ENCODE measurements around the gene ZDHHC13. TPM values are rescaled to one million over a fixed set of nuclear protein-coding genes. Genes with fewer than 3 reads are reported as not detected.

ZDHHC13 gene
- total and polyA plus RNA-seq, 2 of the 4 experiments (the other 2 are of a cell fraction) = 7.2 to 15.1 TPM

DNA sequence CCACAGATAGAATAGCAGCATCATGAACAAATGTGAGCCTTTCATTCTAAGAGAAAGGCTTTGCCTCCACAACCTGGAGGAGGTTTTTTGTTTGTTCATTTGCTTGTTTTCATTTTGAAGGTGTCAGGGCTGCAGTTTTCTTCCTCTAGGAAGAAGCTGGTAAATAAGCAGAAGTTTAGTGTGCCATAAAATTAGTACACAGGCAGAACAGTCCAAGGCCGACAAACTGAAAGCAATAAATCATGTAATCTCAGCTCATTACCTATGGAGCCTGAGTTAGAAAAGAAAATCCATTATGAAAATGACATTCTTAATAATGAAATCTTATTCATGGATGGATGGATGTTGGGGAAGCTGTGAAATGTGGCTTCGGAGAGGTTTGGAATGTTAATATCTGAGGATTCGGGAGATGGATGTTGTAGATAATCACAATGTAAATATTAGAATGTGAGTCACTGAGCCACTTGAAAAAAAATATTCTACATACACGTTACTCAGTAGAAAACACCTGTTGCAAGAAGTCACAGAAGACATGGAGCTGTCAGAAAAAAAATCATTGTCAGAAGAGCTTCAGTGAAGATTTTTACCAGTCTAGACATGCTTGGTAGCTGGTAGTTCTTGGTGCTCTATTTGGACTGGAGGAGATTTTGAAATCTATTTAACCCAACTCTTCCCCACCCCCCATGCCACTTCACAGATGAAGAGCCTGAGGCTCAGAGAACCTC is 15.0 kb upstream of the ZDHHC13 start:
- Histone ChIP-seq H3K27ac (ENCODE audit: insufficient read depth, low read length) (no peak overlapping the region), H2BK20ac (ENCODE audit: low read depth, low read length) (no peak overlapping the region), H2AFZ (replicated peaks; ENCODE audit: low read length, poor library complexity) (no peak overlapping the region), H3K14ac (replicated peaks; ENCODE audit: low read depth, low read length) (no peak overlapping the region), H3K4me2 (ENCODE audit: low read depth, low read length) (no peak overlapping the region), H3K9me1 (ENCODE audit: insufficient read depth, low read length) (no peaks in the 10 kb centered on the region), H3K36me3 (ENCODE audit: control insufficient read depth, insufficient read depth, low read length) (no peaks in the 10 kb centered on the region), H4K91ac (ENCODE audit: insufficient read depth, low read depth, low read length) (no peak overlapping the region), H4K8ac (ENCODE audit: low read depth in 2 of 2, low read length in 2 of 2) (no peak overlapping the region), H3K23ac (ENCODE audit: low read depth, low read length) (no peak overlapping the region), H3K18ac (ENCODE audit: low read depth, low read length) (no peak overlapping the region), H2BK5ac (ENCODE audit: low read depth, low read length, poor library complexity, severe bottlenecking) (no peak overlapping the region), H3K4ac (ENCODE audit: low read depth, low read length) (no peak overlapping the region), H3K56ac (ENCODE audit: extremely low read depth, insufficient read depth, low read length) (no peak overlapping the region), H3K9ac (ENCODE audit: low read depth, low read length) (no peak overlapping the region), H2AK5ac (ENCODE audit: low read depth, low read length) (no peak overlapping the region), H2BK120ac (ENCODE audit: low read depth, low read length) (no peak overlapping the region), H4K20me1 (ENCODE audit: insufficient read depth, low read length) (no peaks in the 10 kb centered on the region), H3K27me3 (ENCODE audit: control insufficient read depth, insufficient read depth, low read length) (peaks cover 16% of the 10 kb centered on the region), H2BK15ac (ENCODE audit: low read depth, low read length) (no peak overlapping the region), H2AK9ac (replicated peaks; ENCODE audit: low read depth, low read length, poor library complexity) (no peak overlapping the region), H3K9me3 (ENCODE audit: control insufficient read depth, insufficient read depth, low read length) (no peaks in the 10 kb centered on the region), H3K4me3 (ENCODE audit: insufficient read depth, low read depth, low read length) (no peak overlapping the region), H4K5ac (ENCODE audit: low read depth, low read length) (no peak overlapping the region), H3K79me1 (ENCODE audit: low read depth in 1 of 2, low read length in 2 of 2) (no peaks in the 10 kb centered on the region), H3K4me1 (ENCODE audit: control insufficient read depth, insufficient read depth, low read length) (no peaks in the 10 kb centered on the region)
- CTCF ChIA-PET = interaction anchor here (1.3 kb wide), 1 partner anchor 9 kb away, joined by 3 read pairs; no protein-coding TSS in a partner anchor
- ATAC-seq (ENCODE audit: low read depth) (no peak), DNase-seq (no peak)
- in situ Hi-C loops (cut with MboI; ENCODE audit: low sequenced_read_pairs) = no loop called here
- intact Hi-C loops (cut with micrococcal nuclease) = no loop called here
- dilution Hi-C loops (cut with HindIII; ENCODE audit: low sequenced_read_pairs, unreplicated experiment) = no loop called here
- TF ChIP-seq RCOR1 (IDR thresholded peaks at IDR 0.05; ENCODE audit: insufficient replicate concordance, low read length) (no peak), MXI1 (IDR thresholded peaks at IDR 0.05; ENCODE audit: borderline replicate concordance, low read depth, low read length) (no peak), MAFK (IDR thresholded peaks at IDR 0.05; ENCODE audit: low read depth, low read length) (no peak), POLR2A (IDR thresholded peaks at IDR 0.05; ENCODE audit: low read depth, low read length) (no peak), BHLHE40 (IDR thresholded peaks at IDR 0.05; ENCODE audit: low read depth, low read length) (no peak), FOS (IDR thresholded peaks at IDR 0.05; ENCODE audit: low read depth, low read length) (no peak), CEBPB (IDR thresholded peaks at IDR 0.05; ENCODE audit: low read depth, low read length) (no peak), RAD21 (IDR thresholded peaks at IDR 0.05; ENCODE audit: low read length) (no peak), RFX5 (IDR thresholded peaks at IDR 0.05; ENCODE audit: low read depth, low read length) (no peak), NFE2L2 (IDR thresholded peaks at IDR 0.05; ENCODE audit: low read depth, low read length) (no peak), CHD1 (IDR thresholded peaks at IDR 0.05; ENCODE audit: low read depth, low read length) (no peak), SMC3 (IDR thresholded peaks at IDR 0.05; ENCODE audit: low read depth, low read length) (no peak), MAZ (IDR thresholded peaks at IDR 0.05; ENCODE audit: borderline replicate concordance, low read depth, low read length) (no peak)
- TF ChIP-seq, protein P1, sequence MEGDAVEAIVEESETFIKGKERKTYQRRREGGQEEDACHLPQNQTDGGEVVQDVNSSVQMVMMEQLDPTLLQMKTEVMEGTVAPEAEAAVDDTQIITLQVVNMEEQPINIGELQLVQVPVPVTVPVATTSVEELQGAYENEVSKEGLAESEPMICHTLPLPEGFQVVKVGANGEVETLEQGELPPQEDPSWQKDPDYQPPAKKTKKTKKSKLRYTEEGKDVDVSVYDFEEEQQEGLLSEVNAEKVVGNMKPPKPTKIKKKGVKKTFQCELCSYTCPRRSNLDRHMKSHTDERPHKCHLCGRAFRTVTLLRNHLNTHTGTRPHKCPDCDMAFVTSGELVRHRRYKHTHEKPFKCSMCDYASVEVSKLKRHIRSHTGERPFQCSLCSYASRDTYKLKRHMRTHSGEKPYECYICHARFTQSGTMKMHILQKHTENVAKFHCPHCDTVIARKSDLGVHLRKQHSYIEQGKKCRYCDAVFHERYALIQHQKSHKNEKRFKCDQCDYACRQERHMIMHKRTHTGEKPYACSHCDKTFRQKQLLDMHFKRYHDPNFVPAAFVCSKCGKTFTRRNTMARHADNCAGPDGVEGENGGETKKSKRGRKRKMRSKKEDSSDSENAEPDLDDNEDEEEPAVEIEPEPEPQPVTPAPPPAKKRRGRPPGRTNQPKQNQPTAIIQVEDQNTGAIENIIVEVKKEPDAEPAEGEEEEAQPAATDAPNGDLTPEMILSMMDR (conservative IDR thresholded peaks at IDR 0.05; ENCODE audit: low read depth, low read length) = no peak
- TF ChIP-seq, protein P2, sequence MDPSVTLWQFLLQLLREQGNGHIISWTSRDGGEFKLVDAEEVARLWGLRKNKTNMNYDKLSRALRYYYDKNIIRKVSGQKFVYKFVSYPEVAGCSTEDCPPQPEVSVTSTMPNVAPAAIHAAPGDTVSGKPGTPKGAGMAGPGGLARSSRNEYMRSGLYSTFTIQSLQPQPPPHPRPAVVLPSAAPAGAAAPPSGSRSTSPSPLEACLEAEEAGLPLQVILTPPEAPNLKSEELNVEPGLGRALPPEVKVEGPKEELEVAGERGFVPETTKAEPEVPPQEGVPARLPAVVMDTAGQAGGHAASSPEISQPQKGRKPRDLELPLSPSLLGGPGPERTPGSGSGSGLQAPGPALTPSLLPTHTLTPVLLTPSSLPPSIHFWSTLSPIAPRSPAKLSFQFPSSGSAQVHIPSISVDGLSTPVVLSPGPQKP (IDR thresholded peaks at IDR 0.05; ENCODE audit: borderline replicate concordance, low read depth, low read length) = no peak
- TF ChIP-seq, protein P3, sequence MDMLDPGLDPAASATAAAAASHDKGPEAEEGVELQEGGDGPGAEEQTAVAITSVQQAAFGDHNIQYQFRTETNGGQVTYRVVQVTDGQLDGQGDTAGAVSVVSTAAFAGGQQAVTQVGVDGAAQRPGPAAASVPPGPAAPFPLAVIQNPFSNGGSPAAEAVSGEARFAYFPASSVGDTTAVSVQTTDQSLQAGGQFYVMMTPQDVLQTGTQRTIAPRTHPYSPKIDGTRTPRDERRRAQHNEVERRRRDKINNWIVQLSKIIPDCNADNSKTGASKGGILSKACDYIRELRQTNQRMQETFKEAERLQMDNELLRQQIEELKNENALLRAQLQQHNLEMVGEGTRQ (IDR thresholded peaks at IDR 0.05; ENCODE audit: low read depth, low read length) = no peak
- POLR2A ChIA-PET (ENCODE audit: unreplicated experiment) = no interaction called here
- no CpG with 5 or more reads among the region's 4 CpGs for WGBS, 2 experiments (ENCODE audit: extremely low coverage in 2 of 2, insufficient read length in 1 of 2)
- no TSS peak for BruUV-seq (replicated peaks)
